GM18517 (cell line): Measurements from ENCODE around the gene TMA7B.

ENCODE experiments used
- ATAC-seq: cut with Tn5 transposase; IDR thresholded peaks from one replicate; pipeline ENCODE4 v1.9.1; 2021; ENCODE audit warnings: mild to moderate bottlenecking, moderate library complexity; ENCODE audit not compliant: unreplicated experiment

The TMA7B gene

DNA sequence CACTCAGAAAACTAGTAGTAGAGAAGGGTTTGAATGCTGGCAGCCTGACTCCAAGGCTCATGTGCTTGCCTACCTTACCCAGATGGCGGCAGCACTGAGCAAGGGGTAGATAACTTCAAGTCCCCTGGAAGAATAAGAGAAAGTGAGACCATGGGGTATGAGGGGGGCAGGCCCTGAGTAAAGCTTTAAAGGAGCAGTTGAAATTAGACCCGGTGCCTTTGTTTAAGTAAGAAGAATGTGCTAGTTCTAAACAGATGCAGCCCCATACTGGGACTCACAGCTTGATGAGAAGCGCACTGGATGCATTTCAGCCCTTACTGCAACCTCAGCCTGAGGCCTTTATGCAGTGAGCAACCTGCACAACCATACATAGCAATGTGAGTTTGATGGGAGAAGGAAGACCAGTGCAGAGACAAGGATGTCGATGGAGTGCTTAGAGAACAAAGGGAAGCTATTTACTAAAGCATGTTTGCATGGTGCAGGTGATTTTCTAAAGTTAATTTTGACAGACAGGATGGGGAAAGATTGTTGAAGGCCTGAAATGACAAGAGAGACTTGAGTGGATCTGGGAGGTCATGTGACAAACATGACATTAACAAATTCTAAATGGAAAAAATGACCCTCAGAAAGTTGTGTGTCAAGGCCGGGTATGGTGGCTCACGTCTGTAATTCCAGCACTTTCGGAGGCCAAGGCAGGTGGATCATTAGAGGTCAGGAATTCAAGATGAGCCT lies 27.1 kb upstream of the TMA7B start:
- no peak for ATAC-seq

DNA sequence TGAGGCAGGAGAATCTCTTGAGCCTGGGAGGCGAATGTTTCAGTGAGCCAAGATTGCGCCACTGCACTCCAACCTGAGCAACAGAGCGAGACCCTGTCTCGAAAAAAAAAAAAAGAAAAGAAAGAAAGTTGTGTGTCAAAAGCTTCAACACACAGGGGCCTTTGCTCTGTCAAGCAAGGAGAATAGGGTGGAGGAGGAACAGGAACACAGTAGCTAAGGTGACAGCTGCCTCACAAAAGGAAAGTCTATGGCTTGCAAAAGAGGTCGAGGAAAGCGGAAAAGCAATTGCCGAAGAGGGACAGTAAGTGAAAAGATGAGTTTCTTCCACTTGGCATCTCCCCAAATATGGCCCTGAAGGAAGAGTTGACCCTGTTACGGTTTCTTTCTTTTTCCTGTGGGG lies 26.5 kb upstream of the TMA7B start:
- no peak for ATAC-seq

DNA sequence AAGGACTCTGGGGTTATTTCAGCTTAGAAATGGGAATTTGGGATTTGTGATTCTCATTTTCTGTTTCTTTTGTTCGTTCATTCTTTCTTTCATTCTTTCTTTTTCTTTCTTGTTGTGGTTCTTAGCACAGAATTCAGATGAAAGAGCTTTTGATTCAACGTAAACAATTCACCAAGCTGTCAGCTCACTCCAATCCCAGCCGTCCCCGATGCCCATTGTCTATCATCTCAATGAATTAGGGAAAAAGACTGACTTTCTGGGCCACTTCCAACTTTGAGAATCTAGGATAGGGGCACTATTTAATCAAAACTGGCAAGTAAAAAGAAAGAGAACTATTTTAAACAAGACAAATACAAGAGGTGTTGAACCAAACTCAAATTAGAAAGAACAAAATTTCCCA lies 25.1 kb upstream of the TMA7B start:
- no peak for ATAC-seq

DNA sequence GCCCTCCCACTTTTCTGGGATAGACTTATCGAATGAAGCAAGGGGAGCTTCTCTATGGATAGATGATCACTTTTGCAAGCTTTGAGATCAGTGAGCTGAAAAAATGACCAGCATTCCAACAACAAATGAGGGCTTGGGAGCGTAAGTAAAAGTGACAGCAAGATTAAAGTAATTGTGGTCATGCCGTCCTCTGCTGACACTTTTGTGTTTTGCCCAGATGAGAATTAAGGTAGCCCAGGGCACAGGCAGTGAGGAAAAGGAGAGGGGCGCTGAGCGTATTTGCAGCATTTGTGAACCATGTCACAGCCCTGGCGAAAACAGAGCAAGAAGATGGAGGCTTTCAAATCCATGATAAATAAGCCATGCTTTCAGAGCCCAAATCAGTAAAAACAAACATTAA lies 24.6 kb upstream of the TMA7B start:
- no peak for ATAC-seq

DNA sequence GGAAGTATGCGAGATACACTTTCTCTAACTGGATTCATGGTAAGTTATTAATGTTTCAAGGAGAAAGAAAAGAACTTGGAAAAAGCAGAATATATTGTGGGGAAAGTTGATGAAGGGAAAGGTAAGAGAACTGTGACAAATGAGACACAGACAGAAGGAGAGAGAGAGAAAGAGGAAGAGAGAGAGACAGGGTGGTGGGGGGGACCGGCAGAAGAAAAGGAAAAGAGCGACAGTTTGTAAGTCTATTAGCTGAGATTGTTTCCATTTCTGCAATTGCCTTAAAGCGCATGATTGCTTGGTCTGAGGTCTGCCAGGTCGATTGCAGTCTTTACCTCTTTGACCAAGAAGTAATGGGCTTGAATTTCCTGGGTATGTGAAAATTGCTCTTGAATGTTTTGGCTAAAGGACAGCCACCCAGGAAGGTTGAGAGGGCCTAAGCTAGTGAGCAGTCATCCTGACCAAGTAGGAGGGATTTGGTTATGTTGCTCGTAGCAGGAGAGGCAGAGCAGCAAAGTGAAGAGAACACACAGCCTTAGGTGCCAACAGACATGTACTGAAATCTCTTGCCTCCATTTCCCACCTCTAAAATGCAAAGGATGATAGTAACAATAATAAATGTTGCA lies 23.6 kb upstream of the TMA7B start:
- ATAC-seq: no peak

DNA sequence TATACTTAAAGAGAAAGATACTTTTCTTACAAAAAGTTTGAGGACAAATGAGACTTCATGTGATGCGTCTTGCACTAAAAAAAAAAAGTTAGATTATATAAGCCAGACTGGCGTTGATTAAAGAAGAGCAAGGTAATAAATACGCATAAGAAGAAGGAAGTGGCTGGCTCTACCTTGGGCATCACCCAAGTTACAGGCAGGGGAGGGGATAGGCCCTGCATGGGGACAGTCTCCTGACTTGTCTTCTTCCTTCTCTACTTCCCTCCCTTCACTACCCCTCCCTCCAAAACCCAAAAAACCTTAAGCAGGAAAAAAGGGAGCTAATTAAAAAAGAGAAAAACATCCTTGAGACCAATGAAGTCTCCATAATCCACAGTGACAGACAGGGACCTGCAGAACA lies 22.3 kb upstream of the TMA7B start:
- ATAC-seq: no peak

DNA sequence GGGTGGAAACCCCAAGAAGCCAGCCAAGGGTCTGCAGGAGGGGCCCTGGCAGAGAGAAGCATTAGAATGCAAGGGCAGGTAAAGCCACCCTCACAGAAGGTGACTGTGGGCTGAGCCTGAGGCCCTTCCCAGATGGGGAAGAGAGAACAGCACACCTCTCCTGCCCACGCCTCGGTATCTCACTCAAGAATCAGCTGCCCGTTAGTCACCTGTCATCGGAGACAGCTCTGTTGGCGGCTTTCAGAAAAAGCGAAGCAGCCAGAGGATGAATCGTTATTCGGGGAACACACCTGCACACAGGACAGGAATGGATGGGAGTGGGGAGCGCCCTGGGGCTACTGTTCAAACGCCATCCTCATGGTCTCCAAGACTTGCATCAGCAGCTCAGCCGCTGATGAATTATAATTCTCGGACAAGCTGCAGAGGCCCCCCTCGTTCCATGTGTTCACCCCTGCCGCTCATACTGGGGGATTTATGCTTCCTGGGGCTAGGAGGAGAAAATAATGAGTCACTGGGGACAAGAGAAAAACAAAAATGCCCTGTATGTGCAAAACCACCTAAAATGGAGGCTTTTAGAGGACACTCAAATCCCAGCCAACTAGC lies 21.6 kb upstream of the TMA7B start:
- ATAC-seq: no peak

DNA sequence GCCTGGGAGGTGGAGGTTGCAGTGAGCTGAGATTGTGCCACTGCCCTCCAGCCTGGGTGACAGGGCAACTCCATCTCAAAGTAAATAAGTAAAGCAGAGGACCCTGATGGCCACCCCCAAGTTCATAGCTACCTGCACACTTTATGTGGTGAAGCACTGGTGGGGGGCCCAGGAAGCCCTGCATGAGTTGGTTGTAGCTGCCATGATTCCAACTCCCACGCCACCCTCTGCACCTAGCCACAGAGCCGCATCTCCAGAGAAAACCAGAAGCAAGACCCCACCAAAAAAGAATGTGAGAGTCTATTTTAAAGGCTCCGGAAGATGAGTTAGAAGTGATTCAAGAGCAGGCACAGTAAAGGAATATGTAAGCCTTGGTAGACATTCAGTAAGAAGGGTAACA lies 20.4 kb upstream of the TMA7B start:
- no peak for ATAC-seq

DNA sequence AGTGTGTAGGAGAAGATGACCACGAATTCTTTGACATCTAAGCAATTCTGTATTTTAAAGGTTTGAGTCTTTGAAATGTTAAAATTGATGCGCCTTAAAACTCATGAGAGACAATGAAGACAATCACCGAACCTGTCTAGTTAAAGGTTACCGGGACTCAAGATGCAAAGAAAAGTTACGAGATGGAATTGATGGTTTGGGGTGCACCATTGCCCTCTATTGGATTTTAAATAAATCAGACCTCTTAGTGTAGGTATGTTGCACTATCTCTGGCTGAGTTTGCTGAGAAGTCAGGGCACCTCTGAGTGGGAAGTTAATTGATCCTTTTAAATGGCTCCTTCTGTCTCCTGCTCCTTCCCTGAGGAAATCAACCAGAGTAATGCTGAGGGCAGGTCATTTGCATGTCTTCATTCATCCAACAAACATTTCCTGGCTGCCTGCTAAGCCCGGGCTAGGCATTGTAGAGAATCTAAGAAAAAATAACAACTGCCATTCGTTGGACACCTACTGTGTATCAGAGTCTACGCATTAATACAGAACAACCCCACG lies 19.4 kb upstream of the TMA7B start:
- ATAC-seq: no peak

DNA sequence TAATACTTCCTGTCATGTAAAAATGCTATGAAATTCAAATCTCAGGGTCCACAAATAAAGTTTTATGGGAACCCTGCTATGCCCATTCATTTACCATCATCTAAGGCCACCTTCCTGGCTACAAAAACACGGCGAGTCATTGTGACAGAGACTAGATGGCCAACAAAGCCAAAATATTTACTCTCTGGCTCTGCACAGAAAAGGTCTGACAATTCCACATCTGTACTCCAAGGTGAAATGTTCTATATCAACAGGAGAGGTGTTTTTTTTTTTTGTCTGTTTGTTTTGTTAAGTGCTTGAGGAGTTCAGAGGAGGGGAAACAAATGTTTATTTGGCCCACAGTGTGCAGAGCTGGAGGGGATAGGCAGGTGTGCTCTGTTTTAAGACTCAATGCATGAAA lies 18.6 kb upstream of the TMA7B start:
- no peak for ATAC-seq

DNA sequence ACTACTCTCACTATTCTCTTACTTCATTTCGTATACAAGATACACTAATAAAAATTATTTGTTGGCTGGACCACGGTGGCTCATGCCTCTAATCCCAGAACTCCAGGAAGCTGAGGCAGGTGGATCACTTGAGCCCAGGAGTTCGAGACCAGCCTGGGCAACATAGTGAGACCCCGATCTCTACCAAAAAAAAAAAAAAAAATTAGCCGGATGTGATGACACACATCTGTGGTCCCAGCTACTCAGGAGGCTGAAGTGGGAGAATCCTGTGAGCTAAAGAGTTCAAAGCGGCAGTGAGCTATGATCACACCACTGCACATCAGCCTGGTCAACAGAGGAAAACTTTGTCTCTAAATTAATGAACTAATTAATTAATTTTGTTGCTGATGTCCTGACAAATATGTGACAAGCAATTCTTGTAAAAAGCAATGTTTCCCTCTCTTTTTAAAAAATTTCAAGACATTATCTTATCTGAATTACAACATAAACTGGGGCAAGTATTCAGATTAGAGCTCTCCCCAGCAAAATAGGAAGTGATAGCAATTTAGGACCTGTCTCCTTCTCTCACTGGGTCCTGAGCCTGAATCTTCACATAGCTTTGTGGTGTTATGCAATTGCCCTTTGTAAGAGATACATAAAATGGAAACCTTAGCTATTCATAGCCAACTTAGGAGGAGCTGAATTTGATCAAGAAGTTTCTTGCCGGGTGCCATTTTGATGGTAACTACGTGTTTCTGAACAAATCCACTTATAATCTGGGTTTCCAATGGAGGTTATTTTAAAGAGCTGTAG lies 17.6 kb upstream of the TMA7B start:
- no peak for ATAC-seq

DNA sequence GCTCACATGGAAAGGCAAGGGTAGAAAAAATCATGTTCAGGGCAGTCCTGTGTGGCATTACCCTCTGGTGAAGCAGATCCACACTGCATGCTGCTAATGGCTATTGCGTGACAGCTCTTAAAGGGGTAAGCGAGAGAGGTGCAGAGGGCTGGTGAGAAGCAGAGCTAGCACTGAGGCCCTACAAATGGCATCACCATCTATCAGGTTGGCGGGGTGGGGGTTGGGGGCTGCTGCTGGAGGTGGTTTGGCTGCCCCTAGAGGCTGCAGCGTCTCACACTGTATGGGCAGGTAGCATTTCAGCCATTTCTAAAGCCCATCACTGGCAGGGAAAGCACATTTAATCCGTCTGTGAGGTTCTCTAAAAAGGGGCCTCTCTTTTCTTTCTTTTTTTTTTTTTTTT lies 16.9 kb upstream of the TMA7B start:
- no peak for ATAC-seq

DNA sequence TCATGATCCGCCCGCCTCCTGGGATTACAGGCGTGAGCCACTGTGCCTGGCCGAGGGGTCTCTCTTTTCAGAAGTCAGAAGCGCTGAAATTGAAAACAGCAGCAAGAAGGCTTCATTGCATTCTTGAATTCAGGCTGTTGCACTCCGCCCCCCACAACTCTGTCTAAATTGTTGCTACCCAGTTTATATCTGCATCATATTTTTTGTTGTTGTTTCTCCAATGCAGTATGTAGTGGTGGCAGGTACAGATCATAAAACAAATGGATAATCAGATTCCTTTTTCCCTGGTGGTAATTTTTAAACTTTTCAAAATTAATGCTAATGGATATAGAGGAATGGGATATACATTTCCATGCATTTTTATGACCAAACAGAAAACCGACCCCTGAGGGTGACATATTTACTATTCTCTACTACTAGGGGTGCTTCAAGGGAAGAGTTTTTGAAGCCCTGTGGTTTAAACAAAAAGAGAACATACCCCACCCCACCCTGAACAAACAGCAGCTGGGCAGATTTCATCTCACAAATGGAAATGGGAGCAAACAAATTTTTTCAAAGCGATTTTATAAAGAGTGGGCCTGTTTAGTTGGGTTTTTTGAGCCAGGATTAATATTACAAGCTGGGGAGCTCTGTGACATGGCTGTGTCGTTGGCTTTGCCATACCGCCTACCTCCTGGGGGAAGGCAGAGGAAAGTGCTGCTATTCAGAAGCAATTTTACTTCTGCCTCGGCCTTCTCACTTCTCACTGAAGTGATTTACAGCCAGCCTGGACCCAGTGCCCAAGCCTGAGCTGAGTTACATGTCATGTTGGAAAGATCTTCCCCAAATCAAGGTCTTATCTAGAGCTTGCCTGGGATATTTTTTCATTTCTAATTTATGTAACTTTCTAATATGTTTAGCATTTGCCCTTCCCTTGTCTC lies 16.0 kb upstream of the TMA7B start:
- no peak for ATAC-seq

DNA sequence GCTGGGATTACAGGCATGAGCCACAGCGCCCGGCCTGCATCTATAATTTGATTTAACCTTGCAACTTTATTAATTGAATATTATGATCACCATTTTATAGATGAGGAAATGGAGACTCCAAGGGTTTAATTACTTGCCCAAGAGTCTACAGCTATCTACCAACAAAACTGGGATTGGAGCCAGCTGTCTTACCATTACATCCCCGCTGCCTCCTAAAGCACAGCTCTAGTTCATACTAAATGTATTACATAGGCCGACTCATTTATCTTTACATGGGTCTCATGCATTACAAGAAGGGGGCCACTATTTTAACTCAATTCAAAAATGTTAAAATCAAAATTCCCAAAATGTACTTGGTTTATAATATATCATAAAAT lies 14.1 kb upstream of the TMA7B start:
- no peak for ATAC-seq

DNA sequence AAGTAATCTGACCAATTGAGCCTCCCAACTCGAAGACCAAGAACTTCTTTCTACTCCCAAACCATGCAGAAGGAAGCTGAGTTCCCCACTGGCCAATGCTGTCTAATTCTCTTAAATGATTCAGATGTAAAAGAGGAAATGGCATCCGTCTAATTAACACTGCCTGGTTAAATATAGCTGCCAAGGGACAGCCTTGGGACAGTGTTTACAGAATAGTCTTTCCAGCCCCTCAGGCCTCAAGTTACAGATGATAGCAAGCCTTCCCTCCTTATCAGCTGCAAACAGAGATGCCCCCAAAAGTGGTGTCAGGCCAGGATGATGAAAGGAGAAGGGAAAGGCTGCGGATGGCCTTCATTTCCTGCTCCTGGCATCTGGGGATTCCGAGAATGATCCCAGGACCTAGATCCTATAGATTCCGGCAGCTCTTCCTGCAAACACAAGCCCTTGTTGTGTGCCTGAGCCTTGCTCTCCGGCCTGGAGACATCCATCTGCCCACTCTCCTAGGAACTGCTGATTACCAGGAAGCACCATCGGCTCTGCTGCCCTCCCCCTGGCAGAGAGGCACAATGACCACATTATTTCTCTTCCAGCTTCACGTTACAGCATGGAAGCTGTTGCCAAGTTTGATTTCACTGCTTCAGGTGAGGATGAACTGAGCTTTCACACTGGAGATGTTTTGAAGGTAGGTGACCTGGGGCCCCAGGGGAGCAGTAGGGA lies 13.5 kb upstream of the TMA7B start:
- ATAC-seq: no peak

DNA sequence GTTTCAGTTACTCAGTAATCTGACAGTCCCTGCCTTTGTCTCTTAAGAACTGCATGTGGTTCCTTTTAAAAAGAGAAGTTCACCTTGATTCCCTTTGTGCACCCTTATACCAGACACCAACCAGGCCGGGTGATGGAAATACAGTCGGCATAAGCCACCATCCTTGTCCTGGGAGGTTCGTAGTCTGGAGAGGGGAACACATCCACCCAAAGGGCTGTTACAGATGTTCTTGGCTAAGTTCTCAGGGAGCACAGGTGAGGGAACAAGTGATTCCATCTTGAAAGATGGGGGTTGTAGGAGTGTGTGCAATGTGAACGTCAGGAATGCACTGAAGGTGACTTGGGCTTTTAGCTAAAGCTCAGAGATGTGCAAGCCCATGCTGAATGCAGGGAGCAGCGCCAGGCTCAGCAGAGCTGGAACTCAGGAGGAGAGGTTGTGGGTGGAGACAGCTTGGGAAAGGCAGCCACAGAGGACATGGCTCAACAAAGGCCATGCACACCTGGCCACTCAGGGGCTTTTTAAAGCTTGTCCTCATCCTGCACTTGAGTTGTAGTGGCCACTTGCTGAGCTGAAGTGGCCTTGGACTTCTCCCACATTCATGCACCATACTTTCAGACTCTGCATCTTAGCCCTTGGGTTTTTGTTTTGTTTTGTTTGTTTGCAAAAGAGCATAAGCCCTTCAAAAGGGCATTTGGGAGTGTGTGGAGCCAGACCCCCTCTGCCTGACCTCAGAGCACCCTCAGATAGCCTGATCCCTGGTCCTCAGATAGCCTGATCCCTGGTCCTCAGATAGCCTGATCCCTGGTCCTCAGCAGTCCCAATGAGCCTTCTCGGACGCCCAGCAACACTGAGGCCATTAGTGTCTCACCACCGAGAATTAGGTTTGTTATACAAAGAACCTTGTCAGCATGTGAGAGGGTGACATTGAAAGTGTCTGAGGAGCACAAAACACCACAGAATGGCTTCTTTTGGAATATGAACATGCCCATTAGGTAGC lies 12.7 kb upstream of the TMA7B start:
- ATAC-seq: no peak

DNA sequence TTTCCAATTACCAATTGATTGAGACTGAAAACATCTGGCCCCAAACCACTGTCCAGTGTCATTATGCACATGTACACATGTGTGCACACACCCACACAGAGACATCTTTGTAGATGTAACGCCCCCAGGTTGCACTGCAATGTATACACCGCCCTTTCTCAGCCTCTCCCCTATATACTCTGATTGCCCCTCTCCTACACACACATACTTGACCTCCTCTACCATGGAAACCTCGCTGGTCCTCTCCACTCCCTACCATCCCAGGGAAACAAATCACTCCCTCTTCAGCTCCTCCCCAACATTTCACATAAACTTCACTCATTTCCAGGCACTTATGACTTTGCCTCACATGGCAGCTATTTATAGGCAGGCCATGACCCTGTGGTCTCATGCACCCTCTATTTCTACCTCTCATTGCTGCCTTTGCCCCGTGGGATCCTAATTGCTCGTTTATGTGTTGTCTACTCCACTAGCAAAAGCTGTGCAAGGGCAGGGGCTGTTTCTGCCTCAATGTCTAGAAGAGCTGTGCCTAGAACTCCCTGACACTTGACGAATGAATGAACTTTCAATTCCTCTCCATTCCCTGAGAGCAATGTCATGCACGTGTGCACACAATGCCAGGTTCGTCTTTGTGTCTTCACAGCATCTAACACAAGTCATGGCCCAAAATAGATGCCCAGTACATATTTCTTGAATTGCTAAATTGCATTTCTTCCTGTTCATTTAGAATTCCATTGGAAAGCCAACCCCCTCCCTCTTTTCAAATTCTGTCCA lies 10.0 kb upstream of the TMA7B start:
- ATAC-seq: no peak
